Measurements from ENCODE around the gene HOXD4.

Gene HOXD4

GRCh38 chr2:176138526-176138922 lies 12.8 kb upstream of the HOXD4 start:
- no peak for TF ChIP-seq CTCF (IDR thresholded peaks at IDR 0.05)

- TF ChIP-seq CTCF (IDR thresholded peaks at IDR 0.05) = no peak
Measured at GRCh38 chr2:176138923-176139660, 12.3 kb upstream of the HOXD4 start.

- no peak for TF ChIP-seq CTCF (IDR thresholded peaks at IDR 0.05)
Measured at GRCh38 chr2:176139661-176140512, 11.5 kb upstream of the HOXD4 start.

GRCh38 chr2:176140513-176141317 lies 10.6 kb upstream of the HOXD4 start:
- peak; percentile 89 for TF ChIP-seq CTCF (IDR thresholded peaks at IDR 0.05)

GRCh38 chr2:176142281-176142680 lies 9.1 kb upstream of the HOXD4 start:
- no peak for TF ChIP-seq CTCF (IDR thresholded peaks at IDR 0.05)

GRCh38 chr2:176145085-176145969 lies 6.0 kb upstream of the HOXD4 start:
- no peak for TF ChIP-seq CTCF (IDR thresholded peaks at IDR 0.05)

All from LNCAP (cell line).